WTC11 (cell line): ENCODE data around the gene LRIG3. TPM values are rescaled to one million over a fixed set of nuclear protein-coding genes. Genes with fewer than 3 reads are reported as not detected.

Experiments
- ATAC-seq: fragments of 200-7000 bp; cut with Tn5 transposase; 2 replicates; pipeline ENCODE4 v1.10.0; 2021; ENCODE audit warnings: mild to moderate bottlenecking, moderate library complexity
- CTCF ChIA-PET: fragments of 300-600 bp; sonication (Branson Sonifier 250); formaldehyde crosslinking; loops from one replicate; lab custom pipeline; 2021; ENCODE audit warnings: antibody characterized with exemption; lab: Charles Lee
- POLR2A ChIA-PET: fragments of 350-600 bp; sonication (Branson Sonifier 250); formaldehyde crosslinking; loops from one replicate; lab custom pipeline; 2021; ENCODE audit warnings: antibody characterized with exemption; lab: Charles Lee
- DNase-seq: peaks from one replicate; pipeline ENCODE4 v3.0.0; 2021; ENCODE audit warnings: low spot score
- H3K27ac Mint-ChIP-seq: 2 replicates; pipeline ENCODE4 v1.8.0; 2021; ENCODE audit warnings: mixed read lengths
- H3K27me3 Mint-ChIP-seq: 2 replicates; pipeline ENCODE4 v1.8.0; 2021; ENCODE audit warnings: low read depth, mild to moderate bottlenecking, moderate library complexity, mixed read lengths
- H3K36me3 Mint-ChIP-seq: 2 replicates; pipeline ENCODE4 v1.8.0; 2021; ENCODE audit warnings: mixed read lengths
- H3K4me1 Mint-ChIP-seq: 2 replicates; pipeline ENCODE4 v1.8.0; 2022; ENCODE audit warnings: mixed read lengths
- H3K4me3 Mint-ChIP-seq: 2 replicates; pipeline ENCODE4 v1.8.0; 2021; ENCODE audit warnings: mild to moderate bottlenecking, moderate library complexity, mixed read lengths
- H3K9me3 Mint-ChIP-seq: 2 replicates; pipeline ENCODE4 v1.8.0; 2021; ENCODE audit warnings: mixed read lengths
- ARID4B ChIP-seq: sonication (generic); formaldehyde crosslinking; IDR thresholded peaks from 2 replicates; pipeline ENCODE4 v1.8.0; 2023; ENCODE audit warnings: missing genetic modification reagents, mild to moderate bottlenecking, borderline replicate concordance
- CBFB ChIP-seq: sonication (generic); formaldehyde crosslinking; IDR thresholded peaks from 2 replicates; pipeline ENCODE4 v1.8.1; 2022; ENCODE audit warnings: mild to moderate bottlenecking, low read depth, missing genetic modification reagents
- CREM ChIP-seq: sonication (generic); formaldehyde crosslinking; IDR thresholded peaks from 2 replicates; pipeline ENCODE4 v1.8.1; 2022; ENCODE audit warnings: mild to moderate bottlenecking, missing genetic modification reagents, moderate library complexity
- EMX1 ChIP-seq: fragments of 250-450 bp; sonication (Bioruptor Pico); IDR thresholded peaks from 2 replicates; pipeline ENCODE4 v1.8.0; 2021; ENCODE audit warnings: mild to moderate bottlenecking
- FOXP1 ChIP-seq: sonication (generic); formaldehyde crosslinking; IDR thresholded peaks from 2 replicates; pipeline ENCODE4 v1.8.0; 2022; ENCODE audit warnings: missing genetic modification reagents, mild to moderate bottlenecking, moderate library complexity, borderline replicate concordance
- MXD4 ChIP-seq: fragments of 250-450 bp; sonication (Bioruptor Pico); IDR thresholded peaks from 2 replicates; pipeline ENCODE4 v1.8.0; 2021; ENCODE audit warnings: mild to moderate bottlenecking, moderate library complexity, borderline replicate concordance
- PRDM15 ChIP-seq: sonication (generic); formaldehyde crosslinking; IDR thresholded peaks from 2 replicates; pipeline ENCODE4 v1.8.0; 2022; ENCODE audit warnings: missing genetic modification reagents
- STAT6 ChIP-seq: sonication (generic); formaldehyde crosslinking; conservative IDR thresholded peaks from 2 replicates; pipeline ENCODE4 v1.8.1; 2023; ENCODE audit warnings: mild to moderate bottlenecking, low read depth, missing genetic modification reagents, moderate library complexity
- TCF7 ChIP-seq: sonication (generic); formaldehyde crosslinking; IDR thresholded peaks from 2 replicates; pipeline ENCODE4 v1.8.0; 2022; ENCODE audit warnings: mild to moderate bottlenecking, low read depth, missing genetic modification reagents, moderate library complexity
- TEAD4 ChIP-seq: sonication (generic); formaldehyde crosslinking; IDR thresholded peaks from 2 replicates; pipeline ENCODE4 v1.8.0; 2022; ENCODE audit warnings: mild to moderate bottlenecking, missing genetic modification reagents
- TP53 ChIP-seq: sonication (generic); formaldehyde crosslinking; IDR thresholded peaks from 2 replicates; pipeline ENCODE4 v1.8.1; 2023; ENCODE audit warnings: mild to moderate bottlenecking, missing genetic modification reagents
- USF2 ChIP-seq: sonication (generic); formaldehyde crosslinking; IDR thresholded peaks from 2 replicates; pipeline ENCODE4 v1.8.1; 2023; ENCODE audit warnings: mild to moderate bottlenecking, missing genetic modification reagents, moderate library complexity
- ZNF512 ChIP-seq: sonication (generic); formaldehyde crosslinking; IDR thresholded peaks from 2 replicates; pipeline ENCODE4 v1.8.1; 2022; ENCODE audit warnings: missing genetic modification reagents, borderline replicate concordance
- total RNA-seq: library from RNA; stranded (reverse); gene quantifications from 3 replicates; pipeline ENCODE4 v1.2.3, GENCODE V29; 2021
- TF ChIP-seq, protein P1 (sequence below): fragments of 250-450 bp; sonication (Bioruptor Pico); IDR thresholded peaks from 2 replicates; pipeline ENCODE4 v1.9.0; 2021; ENCODE audit warnings: mild to moderate bottlenecking, borderline replicate concordance

Gene LRIG3
- total RNA-seq, 1 experiment from 2014 or later: 13.0 TPM

GRCh38 chr12:58870595-58870994 is 49.7 kb downstream of the LRIG3 start:
- TF ChIP-seq FOXP1 (CRISPR knock-in tag): no peak
- no peak for TF ChIP-seq STAT6 (CRISPR knock-in tag)
- TF ChIP-seq PRDM15 (CRISPR knock-in tag): no peak
- TF ChIP-seq TCF7 (CRISPR knock-in tag): no peak
- TF ChIP-seq USF2: no peak
- no peak for TF ChIP-seq CREM (CRISPR knock-in tag)
- TF ChIP-seq, protein P1, sequence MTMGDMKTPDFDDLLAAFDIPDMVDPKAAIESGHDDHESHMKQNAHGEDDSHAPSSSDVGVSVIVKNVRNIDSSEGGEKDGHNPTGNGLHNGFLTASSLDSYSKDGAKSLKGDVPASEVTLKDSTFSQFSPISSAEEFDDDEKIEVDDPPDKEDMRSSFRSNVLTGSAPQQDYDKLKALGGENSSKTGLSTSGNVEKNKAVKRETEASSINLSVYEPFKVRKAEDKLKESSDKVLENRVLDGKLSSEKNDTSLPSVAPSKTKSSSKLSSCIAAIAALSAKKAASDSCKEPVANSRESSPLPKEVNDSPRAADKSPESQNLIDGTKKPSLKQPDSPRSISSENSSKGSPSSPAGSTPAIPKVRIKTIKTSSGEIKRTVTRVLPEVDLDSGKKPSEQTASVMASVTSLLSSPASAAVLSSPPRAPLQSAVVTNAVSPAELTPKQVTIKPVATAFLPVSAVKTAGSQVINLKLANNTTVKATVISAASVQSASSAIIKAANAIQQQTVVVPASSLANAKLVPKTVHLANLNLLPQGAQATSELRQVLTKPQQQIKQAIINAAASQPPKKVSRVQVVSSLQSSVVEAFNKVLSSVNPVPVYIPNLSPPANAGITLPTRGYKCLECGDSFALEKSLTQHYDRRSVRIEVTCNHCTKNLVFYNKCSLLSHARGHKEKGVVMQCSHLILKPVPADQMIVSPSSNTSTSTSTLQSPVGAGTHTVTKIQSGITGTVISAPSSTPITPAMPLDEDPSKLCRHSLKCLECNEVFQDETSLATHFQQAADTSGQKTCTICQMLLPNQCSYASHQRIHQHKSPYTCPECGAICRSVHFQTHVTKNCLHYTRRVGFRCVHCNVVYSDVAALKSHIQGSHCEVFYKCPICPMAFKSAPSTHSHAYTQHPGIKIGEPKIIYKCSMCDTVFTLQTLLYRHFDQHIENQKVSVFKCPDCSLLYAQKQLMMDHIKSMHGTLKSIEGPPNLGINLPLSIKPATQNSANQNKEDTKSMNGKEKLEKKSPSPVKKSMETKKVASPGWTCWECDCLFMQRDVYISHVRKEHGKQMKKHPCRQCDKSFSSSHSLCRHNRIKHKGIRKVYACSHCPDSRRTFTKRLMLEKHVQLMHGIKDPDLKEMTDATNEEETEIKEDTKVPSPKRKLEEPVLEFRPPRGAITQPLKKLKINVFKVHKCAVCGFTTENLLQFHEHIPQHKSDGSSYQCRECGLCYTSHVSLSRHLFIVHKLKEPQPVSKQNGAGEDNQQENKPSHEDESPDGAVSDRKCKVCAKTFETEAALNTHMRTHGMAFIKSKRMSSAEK: no peak
- TF ChIP-seq TP53 (CRISPR knock-in tag): no peak
- TF ChIP-seq ARID4B: no peak
- no peak for TF ChIP-seq EMX1
- TF ChIP-seq MXD4 (CRISPR knock-in tag): no peak
- no peak for TF ChIP-seq CBFB (CRISPR knock-in tag)
- TF ChIP-seq TEAD4 (CRISPR knock-in tag): no peak
- no peak for TF ChIP-seq ZNF512 (CRISPR knock-in tag)
- Mint-ChIP-seq H3K36me3 (peaks cover 26% of the 10 kb centered on the region), H3K27me3 (peaks cover 2% of the 10 kb centered on the region; the same call in 1 of the 2 replicates)

More at GRCh38 chr12:58870595-58870994, 49.7 kb downstream of the LRIG3 start:
- Mint-ChIP-seq H3K27ac (no peak overlapping the region), H3K4me3 (no peak overlapping the region), H3K9me3 (no peaks in the 10 kb centered on the region), H3K4me1 (no peaks in the 10 kb centered on the region)
- CTCF ChIA-PET: no interaction called here
- POLR2A ChIA-PET: no interaction called here
- DNase-seq (no peak), ATAC-seq (no peak)
